HG02943 (cell line): Measurements from ENCODE around the gene VPS13D.
"Not testable (repeated sequence)": the region's sequence is repeated elsewhere in the genome, so short reads cannot be mapped to it uniquely, and the experiment has no call there.

Experiments used
- ATAC-seq: cut with Tn5 transposase; IDR thresholded peaks from one replicate; pipeline ENCODE4 v1.9.1; 2021; ENCODE audit warnings: mild to moderate bottlenecking, low read depth, moderate library complexity; ENCODE audit not compliant: unreplicated experiment

Gene VPS13D

GRCh38 chr1:12462586-12462985, 232.8 kb downstream of the VPS13D start:
- ATAC-seq = no peak

- no peak for ATAC-seq
These were observed 234.2 kb downstream of the VPS13D start for GRCh38 chr1:12464045-12464461.

GRCh38 chr1:12464598-12465056, 234.8 kb downstream of the VPS13D start:
- no peak for ATAC-seq

DNA sequence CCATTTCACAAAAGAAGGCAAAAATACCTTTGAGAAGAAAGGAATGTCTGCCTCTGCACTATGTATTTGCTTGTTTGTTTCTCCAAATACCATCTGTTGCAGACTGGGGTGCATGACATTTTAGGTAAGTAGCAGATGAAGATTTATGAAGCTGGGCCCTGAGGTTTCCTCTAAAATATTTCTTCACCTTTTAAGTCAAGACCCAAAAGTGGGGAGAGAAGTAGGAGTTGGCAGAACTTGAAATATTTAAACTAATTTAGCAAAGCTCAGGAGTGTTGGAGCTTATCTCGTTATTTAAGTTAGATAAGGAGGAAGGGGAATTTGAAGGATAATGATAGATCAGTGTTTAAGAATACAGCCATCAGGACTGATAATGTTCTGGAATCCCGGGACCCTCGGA, 235.3 kb downstream of the VPS13D start:
- no peak for ATAC-seq

DNA sequence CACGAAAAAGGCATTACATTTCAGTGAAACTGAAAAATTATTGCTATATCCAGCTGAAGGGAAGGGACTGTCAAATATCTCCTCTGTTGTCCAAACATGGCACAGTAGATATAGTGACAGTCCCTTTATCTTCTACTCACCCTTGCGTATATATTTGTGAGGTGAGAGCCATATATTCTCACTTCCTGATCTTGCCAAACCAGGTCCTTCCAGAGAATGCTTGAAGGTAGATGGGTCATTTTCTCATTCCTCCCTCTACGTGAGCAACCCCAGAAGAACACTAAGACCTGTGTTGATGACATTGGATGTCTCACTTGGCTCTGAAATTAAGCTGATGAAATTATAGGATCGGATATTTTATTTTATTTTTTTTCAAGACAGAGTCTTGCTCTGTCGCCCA, 237.0 kb downstream of the VPS13D start:
- ATAC-seq = no peak

DNA sequence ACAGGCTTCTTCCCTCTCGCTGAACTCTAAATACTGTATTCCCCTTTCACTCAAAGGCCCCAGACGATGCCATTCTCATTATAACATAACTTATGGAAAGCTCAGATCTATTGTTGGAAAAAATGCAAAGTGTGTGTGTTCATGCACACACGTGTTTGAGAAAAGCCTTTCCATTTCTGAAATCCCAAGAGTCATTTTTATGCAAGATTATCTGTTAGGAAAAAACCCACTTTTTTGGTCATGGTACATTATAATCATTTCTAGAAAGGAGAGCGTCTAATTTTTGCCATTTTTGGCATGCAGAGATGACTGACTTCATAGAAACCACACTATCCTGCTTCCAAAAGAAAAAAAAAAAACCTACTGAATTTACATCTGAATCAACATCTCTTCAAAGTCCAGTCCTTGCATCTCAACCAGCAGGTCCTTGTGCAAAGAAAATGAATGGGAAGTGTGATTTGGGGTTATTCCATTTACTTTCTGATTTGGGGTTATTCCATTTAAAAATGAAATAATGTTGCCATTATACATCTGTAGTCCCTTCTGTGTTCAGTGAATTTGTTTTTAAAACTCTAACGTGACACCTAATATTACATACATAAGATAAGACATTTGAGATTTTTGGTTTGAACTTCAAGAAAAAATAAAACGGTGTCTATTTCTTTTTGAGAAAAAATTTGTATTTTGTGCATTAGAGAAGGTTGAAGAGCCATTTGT, 237.9 kb downstream of the VPS13D start:
- no peak for ATAC-seq

- ATAC-seq = no peak
These were observed 238.5 kb downstream of the VPS13D start for GRCh38 chr1:12468323-12468722.

DNA sequence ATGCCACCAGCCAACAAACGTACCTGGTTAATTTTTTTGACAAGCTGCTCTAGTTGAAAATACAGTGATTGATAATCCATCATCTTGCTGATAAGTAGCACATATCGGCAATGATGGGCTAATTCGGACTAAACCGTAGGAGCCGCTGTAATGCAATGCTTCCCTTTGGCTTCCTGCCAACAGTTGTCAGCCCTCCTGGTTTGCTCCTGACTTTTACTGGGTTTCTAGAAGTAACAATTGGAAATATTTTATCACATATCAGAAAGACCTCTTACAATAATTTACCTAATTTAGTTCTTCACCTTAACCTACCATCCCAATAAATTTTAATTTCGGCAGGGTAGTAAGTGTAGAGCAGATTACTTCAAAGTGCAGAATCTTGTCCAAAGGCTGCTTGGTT, 239.7 kb downstream of the VPS13D start:
- no peak for ATAC-seq

GRCh38 chr1:12469990-12470389, 240.2 kb downstream of the VPS13D start:
- no peak for ATAC-seq

DNA sequence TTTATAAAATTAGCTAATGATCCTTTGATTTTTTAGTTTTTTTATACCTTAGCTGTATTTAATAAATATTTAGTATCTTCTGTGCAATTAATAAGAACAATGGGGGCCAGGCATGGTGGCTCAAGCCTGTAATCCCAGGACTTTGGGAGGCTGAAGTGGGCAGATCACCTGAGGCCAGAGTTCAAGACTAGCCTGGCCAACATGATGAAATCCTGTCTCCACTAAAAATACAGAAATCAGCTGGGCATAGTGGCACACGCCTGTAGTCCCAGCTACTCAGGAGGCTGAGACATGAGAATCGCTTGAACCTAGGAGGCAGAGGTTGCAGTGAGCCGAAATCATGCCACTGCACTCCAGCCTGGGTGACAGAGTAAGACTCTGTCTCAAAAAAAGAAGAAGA, 241.1 kb downstream of the VPS13D start:
- not testable (repeated sequence) for ATAC-seq

- ATAC-seq = no peak
These were observed 242.4 kb downstream of the VPS13D start for GRCh38 chr1:12472156-12472797.

DNA sequence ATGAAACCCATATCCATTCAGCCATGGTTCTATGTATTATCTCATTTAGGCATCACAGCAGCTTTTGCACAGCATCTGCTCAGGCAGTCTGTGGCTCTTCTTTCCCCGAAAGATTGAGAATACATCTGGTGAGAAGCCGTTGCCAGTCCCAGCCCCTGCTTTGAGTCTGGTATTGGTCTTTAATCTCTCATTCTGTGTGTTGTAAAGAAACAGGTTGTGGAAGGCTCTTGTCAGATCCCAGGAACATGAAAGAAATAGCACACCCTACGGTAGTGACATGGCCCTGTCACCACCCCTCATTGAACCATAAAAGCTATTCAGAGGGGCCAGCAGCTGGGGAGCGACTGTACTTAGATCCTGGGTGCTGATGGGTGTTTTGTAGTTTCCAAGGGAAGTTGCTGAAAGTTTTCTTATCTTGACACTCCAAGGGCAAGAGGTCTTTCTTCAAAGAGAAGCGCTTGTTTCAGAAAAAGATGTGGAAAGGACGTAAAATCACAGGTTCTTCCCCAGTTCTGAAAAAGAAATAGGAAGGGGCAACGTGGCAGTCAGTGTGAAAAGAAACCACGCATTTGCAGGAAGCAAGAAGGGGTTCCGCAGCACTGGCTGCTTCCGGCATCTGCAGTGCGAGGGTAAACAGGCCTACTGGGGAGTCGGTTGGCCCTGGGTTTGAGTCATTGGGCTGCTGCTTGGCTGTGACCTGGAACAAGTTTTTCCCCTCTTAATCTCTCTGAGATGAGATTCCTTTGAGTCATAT, 243.1 kb downstream of the VPS13D start:
- ATAC-seq = no peak

GRCh38 chr1:12473596-12474362, 243.9 kb downstream of the VPS13D start:
- no peak for ATAC-seq

DNA sequence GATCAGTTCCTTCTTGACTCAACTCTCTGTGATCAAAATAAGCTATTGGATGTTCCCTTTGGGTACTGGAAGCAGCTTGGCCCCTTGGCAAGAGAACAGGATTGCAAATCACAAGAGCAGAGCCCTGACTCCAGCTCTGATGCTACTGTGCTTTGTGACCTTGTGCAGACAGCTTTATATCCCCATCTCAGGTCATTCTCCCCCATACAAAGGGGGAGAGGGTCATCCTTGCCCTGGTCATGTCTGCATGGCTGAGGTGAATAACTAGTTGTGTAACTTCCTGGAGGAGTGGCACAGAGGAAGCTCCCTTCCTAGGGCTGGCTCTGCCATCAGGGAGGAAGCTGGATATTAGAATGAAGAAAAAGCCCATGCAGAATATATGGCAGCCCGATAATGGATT, 245.3 kb downstream of the VPS13D start:
- no peak for ATAC-seq

GRCh38 chr1:12475530-12475934, 245.7 kb downstream of the VPS13D start:
- no peak for ATAC-seq

DNA sequence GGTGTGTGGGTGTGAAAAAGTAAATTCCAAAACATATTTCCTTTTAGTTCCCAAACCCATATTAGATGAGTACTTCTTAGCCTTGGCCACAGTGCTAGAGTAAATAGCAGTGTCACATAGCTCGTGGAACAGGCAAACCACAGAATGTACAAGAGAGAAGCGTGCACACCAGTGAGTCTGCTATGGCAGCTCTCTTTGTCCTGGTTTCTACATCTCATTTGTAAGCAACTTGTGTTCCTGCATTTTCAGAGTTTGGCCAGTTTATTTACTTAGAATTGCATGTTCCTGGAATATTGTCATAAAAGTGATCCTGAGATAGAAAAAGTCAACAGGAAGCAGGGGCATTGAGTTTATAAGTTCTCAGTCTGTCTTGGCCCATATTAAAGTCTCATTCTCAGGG, 246.1 kb downstream of the VPS13D start:
- no peak for ATAC-seq

DNA sequence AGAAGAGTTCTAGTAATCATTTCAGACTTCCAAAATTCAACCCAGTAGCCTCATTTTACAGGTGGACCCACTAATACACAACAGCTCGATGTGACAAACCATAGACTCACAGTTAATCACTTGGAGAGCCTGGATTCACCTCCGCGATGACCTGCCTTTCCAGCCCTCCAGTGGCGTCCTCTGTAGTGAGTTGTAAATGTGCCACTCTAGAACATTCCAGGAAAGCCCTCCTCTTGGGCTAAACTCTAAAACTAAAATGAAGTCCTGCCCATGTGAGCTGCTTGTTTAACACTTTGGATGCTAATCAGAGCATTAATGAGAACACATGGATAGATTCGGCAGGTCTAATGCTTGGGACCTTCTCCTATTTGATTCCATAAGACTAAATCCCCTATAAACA, 247.5 kb downstream of the VPS13D start:
- ATAC-seq = no peak

DNA sequence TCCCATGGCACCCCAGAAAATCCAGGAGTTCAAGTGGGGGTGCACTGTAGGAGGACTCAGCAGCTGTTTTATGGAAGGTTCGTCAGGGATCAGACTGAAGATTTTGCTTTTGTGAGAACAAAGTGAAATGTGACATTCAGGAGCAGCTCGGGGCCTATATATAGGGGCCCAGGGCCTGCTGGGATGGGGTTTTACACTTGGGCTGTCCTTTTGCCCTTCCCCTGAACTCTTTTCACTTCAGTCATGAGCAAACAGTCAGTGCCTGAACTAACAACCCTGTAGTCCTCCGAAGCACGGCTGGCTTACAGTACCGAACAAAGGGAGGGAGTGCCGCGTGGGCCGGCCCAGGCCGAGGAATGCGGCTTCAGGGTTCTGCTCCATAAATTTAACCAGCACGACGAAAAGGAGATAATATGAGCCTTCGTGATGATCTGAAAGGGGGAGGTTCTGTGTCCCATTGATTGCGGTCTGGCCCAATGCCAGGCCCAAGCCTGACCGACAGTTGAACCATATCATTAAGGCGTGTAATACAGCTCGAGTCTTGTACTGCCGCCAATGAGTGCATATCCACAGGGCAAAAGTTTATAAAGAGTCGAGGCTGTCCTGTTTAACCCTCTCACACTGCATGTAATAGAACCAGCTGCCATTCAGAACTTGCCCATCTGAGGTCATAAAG, 248.2 kb downstream of the VPS13D start:
- ATAC-seq = no peak

DNA sequence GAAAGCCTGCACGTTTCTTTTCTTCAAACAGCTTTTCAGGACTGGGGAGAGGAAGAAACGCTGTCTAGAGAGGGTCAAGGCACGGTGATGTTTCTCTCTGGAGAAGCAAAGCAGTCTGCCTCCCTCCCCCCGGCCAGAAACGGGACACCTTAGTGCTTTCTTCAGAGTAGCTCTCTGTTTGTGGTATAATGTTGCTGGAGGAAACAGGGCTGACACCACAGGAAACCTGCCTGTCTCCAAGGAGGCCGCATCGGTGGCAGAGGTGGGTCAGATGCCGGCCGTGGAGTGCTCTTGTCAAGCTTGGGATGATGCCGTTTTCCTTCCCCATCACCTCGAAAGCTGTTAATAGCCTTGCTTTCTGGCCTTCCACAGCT, 248.8 kb downstream of the VPS13D start:
- no peak for ATAC-seq

DNA sequence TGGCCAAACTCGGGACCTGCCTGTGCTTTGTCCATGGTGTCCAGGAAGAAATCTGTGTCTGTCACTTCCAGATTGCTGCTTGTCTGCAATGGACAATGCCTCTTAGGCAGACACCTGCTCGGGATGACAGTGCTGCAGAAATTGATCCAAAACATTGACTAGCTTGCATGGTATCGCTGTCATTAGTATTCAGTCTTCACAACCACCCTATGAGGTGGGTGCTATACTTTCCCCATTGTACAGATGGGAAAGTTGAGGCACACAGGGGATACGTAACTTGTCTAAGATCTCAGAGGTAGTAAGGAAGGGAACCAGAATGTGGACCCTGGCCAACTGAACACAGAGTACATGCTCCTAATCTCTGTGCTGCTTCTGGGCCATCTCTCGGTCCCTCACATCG, 249.5 kb downstream of the VPS13D start:
- ATAC-seq = no peak
